ENCODE data around the gene PRR14. TPM values are rescaled to one million over a fixed set of nuclear protein-coding genes. Genes with fewer than 3 reads are reported as not detected.
"Not testable (repeated sequence)": the region's sequence is repeated elsewhere in the genome, so short reads cannot be mapped to it uniquely, and the experiment has no call there.

PRR14 gene
- total RNA-seq, 1 experiment from 2014 or later, result 26.6 TPM

DNA sequence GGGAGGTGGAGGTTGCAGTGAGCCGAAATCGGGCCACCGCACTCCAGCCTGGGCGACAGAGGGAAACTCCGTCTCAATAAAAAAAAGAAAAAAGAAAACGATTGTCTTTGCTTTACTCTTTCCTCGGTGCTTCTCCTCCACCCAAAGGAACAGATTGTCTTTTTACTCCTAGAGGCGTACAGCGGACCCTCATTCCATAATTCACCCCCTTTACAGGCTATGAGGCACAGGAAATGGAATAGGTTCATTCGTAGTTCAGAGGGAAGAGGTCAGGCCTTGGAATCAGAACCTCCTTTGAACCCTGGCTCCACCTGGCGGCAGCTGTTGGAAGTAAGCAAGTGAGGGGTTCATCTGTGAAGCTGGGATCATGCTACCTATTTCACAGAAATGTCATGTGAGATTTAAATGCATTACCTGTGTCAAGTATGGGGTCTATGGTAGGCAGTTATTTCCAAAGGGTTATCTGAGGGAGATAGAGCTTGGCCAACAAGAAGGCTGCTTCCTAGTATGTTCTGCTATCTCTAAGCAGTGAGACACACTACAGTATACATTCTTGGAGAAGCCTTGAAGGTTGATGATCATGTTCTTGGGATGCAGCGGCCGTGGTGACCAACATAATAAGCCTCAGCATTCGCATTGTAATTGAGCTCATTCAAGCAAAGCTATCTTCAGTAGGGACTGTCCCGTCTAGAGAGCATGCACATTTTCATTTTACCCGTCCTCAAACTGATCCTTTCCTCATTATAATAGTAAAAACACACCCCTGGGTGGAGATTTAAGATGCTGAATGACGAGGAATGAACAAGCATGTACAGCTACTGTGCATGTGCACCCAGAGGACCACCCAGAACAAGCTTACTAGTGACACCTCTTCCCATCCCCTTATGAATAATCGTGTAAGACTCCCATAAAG lies 21.9 kb upstream of the PRR14 start:
- peak; percentile 65 for DNase-seq (ENCODE audit: low read depth)

GRCh38 chr16:30632454-30632853 lies 18.3 kb upstream of the PRR14 start:
- DNase-seq (ENCODE audit: low read depth), result not testable (repeated sequence)

GRCh38 chr16:30633526-30633925 lies 17.2 kb upstream of the PRR14 start:
- no peak for DNase-seq (ENCODE audit: low read depth)

DNA sequence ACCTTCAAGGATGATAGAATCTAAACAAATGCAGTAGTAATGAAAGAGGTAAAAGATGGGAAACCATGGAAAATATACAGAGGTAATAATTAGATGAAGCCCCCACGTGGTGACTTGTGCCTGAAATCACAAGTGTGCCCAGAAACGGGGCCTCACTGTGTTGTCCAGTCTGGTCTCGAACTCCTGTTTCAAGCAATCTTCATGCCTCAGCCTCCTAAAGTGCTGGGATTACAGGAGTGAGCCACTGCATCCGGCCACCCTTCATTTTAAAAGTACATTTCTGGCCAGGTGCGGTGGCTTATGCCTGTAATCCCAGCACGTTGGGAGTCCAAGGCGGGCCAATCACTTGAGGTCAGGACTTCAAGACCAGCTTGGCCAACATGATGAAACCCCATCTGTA lies 14.2 kb upstream of the PRR14 start:
- no peak for DNase-seq (ENCODE audit: low read depth)

- DNase-seq (ENCODE audit: low read depth), result not testable (repeated sequence)
Observed at GRCh38 chr16:30637139-30637538, 13.6 kb upstream of the PRR14 start.

GRCh38 chr16:30637944-30638343 lies 12.8 kb upstream of the PRR14 start:
- DNase-seq (ENCODE audit: low read depth), result peak; percentile 65

DNA sequence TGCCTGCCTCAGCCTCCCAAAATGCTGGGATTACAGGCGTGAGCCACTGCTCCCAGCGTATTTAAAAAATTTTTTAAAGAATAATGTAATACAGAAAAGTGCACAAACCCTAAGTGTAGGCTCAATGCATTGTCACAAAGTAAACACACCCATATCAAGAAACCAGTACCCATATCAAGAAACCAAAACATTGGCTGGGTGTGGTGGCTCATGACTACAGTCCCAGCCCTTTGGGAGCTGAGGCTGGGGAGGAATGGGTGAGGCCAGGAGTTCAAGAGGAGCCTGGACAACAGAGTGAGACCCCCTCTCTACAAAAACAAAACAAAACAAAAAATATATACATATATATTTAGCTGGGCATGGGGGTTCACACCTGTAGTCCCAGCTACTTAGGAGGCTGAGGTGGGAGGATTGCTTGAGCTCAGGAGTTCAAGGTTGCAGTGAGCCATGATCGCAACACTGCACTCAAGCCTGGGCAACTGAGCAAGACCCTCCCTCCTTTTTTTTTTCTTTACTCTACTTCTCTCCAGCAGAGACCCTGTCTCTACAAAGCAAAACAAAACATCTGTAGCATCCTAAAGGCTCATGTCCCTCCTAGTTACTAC lies 9.3 kb upstream of the PRR14 start:
- DNase-seq (ENCODE audit: low read depth), result no peak

DNA sequence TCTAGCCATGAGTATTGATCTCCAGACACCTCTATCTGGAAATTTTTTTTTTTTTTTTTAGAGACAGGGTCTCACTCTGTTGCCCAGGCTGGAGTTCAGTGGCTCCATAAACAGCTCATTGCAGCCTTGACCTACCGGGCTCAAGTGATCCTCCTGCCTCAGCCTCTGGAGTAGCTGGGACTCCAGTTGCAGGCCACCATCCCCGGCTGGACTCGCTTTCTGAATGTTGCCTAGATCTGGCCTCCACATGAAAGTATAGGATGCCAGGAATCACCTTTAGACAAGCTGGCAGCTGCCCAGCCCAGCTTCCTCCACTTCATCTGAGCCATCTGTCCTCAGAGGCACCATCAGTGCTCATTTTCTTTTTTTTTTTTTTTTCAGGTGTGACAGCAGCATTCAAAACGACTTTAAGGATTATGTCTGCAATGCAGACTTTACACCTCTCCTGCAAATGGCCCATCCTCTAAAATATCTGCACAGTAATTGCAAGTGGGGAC lies 6.4 kb upstream of the PRR14 start:
- no peak for DNase-seq (ENCODE audit: low read depth)

GRCh38 chr16:30645727-30646126 lies 5.0 kb upstream of the PRR14 start:
- no peak for DNase-seq (ENCODE audit: low read depth)

DNA sequence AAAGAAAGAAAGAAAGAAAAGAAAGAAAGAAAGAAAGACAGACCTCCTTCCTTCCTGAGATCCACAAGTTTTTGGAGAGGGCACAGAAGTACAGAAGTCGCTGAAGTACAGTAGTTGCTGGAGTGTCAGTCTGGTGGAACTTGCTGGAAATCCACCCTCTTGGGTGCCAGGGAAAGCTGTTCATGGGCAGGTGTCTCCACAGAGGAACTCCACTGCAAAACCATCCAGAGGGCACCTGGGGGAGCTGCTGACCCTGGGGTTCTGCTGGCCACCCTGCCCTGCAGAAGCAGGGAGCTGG lies 3.5 kb upstream of the PRR14 start:
- no peak for DNase-seq (ENCODE audit: low read depth)

- no peak for DNase-seq (ENCODE audit: low read depth)
Observed at GRCh38 chr16:30649725-30650368, 913 bp upstream of the PRR14 start.

- peak; percentile 65 for DNase-seq (ENCODE audit: low read depth)
Observed at GRCh38 chr16:30651124-30652004, 604 bp downstream of the PRR14 start.

GRCh38 chr16:30652005-30652296 lies 1.2 kb downstream of the PRR14 start:
- no peak for DNase-seq (ENCODE audit: low read depth)

DNA sequence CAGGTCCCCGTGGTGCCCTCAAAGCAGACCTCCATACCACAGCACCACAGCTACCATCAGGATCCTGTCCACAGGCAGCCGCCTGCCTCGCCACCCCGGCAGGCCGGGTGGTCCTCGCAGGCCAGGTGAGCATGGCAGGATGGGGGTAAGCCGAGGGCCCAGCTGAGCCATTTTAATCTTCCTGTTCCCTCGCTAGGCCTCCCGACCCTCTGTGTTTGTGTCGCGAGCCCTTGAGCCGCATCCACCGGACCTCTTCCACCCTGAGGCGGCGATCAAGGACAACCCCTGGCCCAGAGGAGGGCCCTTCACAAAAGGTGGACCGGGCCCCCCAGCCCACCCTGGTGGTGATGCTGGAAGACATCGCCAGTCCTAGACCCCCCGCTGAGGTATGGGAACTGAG lies 2.0 kb downstream of the PRR14 start:
- DNase-seq (ENCODE audit: low read depth), result no peak

DNA sequence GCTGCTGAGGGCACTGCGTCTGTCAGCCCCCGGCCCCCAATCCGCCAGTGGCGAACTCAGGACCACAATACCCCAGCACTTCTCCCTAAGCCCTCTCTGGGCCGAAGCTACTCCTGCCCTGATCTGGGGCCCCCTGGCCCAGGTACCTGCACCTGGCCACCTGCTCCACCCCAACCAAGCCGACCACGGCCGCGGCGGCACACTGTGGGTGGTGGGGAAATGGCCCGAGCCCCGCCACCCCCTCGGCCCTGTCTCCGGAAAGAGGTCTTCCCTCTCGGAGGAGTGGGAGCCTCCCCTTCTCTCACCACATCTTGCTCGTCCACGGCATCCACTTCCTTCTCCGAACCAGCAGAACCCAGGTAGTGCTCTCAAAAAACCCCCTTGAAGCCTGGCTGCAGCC lies 4.1 kb downstream of the PRR14 start:
- DNase-seq (ENCODE audit: low read depth), result no peak

DNA sequence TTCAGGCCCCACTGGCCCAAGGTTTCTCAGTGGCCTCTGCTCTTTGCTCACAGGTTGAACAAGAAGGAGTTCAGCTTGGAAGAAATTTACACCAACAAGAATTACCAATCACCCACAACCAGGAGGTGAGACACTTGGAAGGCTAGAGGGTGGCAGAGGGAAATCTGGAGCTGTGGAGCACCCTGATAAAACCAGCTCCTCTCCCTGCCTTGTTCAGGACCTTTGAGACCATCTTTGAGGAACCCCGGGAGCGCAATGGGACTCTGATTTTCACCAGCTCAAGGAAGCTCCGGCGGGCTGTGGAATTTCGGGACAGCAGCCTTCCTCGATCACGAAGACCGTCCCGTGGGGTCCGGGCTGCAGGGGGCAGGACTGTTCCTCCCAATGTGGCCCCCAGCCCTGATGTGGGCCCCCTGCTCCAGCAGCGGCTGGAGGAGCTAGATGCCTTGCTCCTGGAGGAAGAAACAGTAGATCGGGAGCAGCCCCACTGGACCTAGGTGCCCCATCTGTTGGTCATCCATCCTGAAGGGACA lies 5.1 kb downstream of the PRR14 start:
- DNase-seq (ENCODE audit: low read depth), result no peak

DNA sequence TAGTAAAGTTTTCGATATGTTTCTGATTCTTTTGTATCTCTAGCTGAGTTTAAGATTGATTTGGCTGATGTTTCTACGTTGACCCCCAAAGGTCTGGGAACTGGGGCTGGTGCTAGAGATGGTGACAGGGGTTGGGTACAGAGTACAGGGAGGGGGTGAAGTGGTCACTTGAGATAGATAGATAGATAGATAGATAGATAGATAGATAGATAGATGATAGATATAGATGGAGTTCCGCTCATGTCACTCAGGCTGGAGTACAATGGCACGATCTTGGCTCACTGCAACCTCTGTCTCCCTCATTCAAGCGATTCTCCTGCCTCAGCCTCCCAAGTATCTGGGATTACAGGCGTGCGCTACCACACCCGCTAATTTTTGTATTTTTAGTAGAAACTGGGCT lies 5.6 kb downstream of the PRR14 start:
- DNase-seq (ENCODE audit: low read depth), result no peak

GRCh38 chr16:30656974-30657865 lies 6.5 kb downstream of the PRR14 start:
- DNase-seq (ENCODE audit: low read depth), result no peak

DNA sequence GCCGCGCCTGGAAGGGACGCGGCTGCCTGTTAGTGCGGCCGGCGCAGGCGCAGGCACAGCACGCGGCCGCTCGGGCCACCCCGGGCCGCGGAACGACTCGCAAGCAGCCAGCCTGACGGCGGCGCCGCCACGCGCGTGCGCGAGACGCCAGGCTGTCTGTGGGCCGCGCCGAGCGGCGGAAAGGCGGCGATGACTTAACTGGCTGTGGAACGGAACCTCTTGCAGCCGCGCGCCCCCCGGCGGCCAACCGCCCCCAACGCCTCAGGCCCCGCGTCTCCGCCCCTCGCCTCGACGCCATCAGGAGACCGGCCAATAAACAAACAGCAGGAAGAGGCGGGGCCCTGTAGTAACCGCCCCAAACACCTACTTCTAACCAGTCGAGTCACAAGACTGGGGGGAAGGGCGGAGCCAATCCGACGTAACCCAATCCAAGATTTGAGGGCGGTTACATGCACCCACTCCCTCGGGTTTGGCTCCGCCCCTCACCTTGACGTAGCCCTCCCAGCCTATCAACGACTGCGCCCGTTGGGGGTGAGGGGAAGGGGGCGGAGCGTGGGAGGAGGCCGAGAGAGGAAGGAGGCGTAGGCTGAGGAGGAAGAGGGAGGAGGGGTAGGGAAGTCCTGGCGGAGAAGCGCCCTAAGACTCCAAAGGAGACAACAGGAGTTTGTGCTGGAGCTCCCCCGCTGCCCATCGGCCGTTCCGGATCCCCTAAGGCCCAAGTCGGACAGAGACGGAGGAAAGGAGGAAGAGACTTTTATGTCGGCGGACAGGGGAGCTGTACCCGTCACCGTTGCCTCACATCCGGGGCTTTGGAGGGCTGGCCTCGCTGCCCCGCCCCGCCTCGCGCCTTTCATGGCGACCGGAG lies 7.3 kb downstream of the PRR14 start, which contains the start of gene FBRS:
TSS of gene FBRS (plus strand) at position 566 of the 865 bp plus-strand sequence. CDS start 1,088 bp downstream, outside the sequence.
- peak; percentile 100 for DNase-seq (ENCODE audit: low read depth)
